NT2/D1 (cell line): ENCODE data around the gene CYREN.

Source experiments
- SUZ12 ChIP-seq: IDR thresholded peaks from 2 replicates; pipeline ENCODE4 v1.6.1; 2011; ENCODE audit not compliant: insufficient read length, insufficient read depth; ENCODE audit errors: extremely low read depth
- YY1 ChIP-seq: IDR thresholded peaks from 2 replicates; pipeline ENCODE4 v1.6.1; 2011; ENCODE audit not compliant: insufficient read length, insufficient read depth
- ZNF274 ChIP-seq: IDR thresholded peaks from 2 replicates; pipeline ENCODE4 v1.6.1; 2011; ENCODE audit warnings: mild to moderate bottlenecking, low read depth, low read length

GRCh38 chr7:135165862-135166261 is 4.6 kb downstream of the CYREN start:
- TF ChIP-seq YY1 (no peak), SUZ12 (no peak), ZNF274 (no peak)
